Measurements from ENCODE around the gene NCAN.

NCAN gene

GRCh38 chr19:19297759-19298158 is 86.0 kb downstream of the NCAN start:
- DNase-seq = no peak

GRCh38 chr19:19300613-19301012 is 88.9 kb downstream of the NCAN start:
- no peak for DNase-seq

Data from GOT3 (cell line).